Gastroesophageal sphincter (tissue), 3 donors: ENCODE data around the gene TTLL8.

Experiments used
- CTCF ChIP-seq, 4 experiments: fragments of 200-600 bp in 2 of 4; fragments of 450-650 bp in 2 of 4; sonication (generic) in 1 of 4; IDR thresholded peaks; one replicate each; pipeline ENCODE4 v1.5.1; 2017 to 2019; ENCODE audit warnings: antibody characterized with exemption in 4 of 4, mild to moderate bottlenecking in 2 of 4, moderate library complexity in 2 of 4
- EP300 ChIP-seq: sonication (generic); formaldehyde crosslinking; IDR thresholded peaks from one replicate; pipeline ENCODE4 v1.6.1; 2017; ENCODE audit warnings: antibody characterized with exemption, mild to moderate bottlenecking
- POLR2A ChIP-seq, 2 donors: fragments of 450-650 bp; IDR thresholded peaks; one replicate each; pipeline ENCODE4 v1.6.1; 2017; ENCODE audit warnings: antibody characterized with exemption in 2 of 2, mild to moderate bottlenecking in 2 of 2, moderate library complexity in 1 of 2
- POLR2AphosphoS5 ChIP-seq: sonication (generic); formaldehyde crosslinking; IDR thresholded peaks from one replicate; pipeline ENCODE4 v1.6.1; 2017; ENCODE audit warnings: antibody characterized with exemption

- TF ChIP-seq POLR2A (IDR thresholded peaks at IDR 0.05): no peak
- TF ChIP-seq CTCF (IDR thresholded peaks at IDR 0.05): no peak
- TF ChIP-seq POLR2AphosphoS5: no peak
- no peak for TF ChIP-seq EP300
Measured at GRCh38 chr22:49999946-50000586, 58.0 kb downstream of the TTLL8 start.
